Epithelial cell of esophagus (primary cell): ENCODE results near the gene INSM1.
"Not testable (repeated sequence)": the region's sequence is repeated elsewhere in the genome, so short reads cannot be mapped to it uniquely, and the experiment has no call there.

ENCODE experiments used
- DNase-seq: peaks from one replicate; pipeline ENCODE4 v3.0.0; 2010; ENCODE audit warnings: low read depth
- H3K4me3 ChIP-seq: 2 replicates; pipeline ENCODE4 v1.5.1; 2011; ENCODE audit warnings: mild to moderate bottlenecking, low read length, control low read depth
- CTCF ChIP-seq: IDR thresholded peaks from 2 replicates; pipeline ENCODE4 v1.5.1; 2011; ENCODE audit warnings: low read depth, mild to moderate bottlenecking, low read length, control low read depth, inconsistent platforms; ENCODE audit not compliant: insufficient read depth; ENCODE audit errors: missing control alignments

Gene INSM1

GRCh38 chr20:20341371-20341770, 26.5 kb upstream of the INSM1 start:
- TF ChIP-seq CTCF: no peak
- H3K4me3 ChIP-seq: no peak overlapping the region
- DNase-seq: no peak

GRCh38 chr20:20342066-20342465, 25.8 kb upstream of the INSM1 start:
- no peak overlapping the region for H3K4me3 ChIP-seq
- TF ChIP-seq CTCF: no peak
- DNase-seq: no peak

- no peak overlapping the region for H3K4me3 ChIP-seq
- no peak for DNase-seq
- TF ChIP-seq CTCF: no peak
Measured at GRCh38 chr20:20343932-20344331, 24.0 kb upstream of the INSM1 start.

- no peak for TF ChIP-seq CTCF
- H3K4me3 ChIP-seq: no peak overlapping the region
- no peak for DNase-seq
Measured at GRCh38 chr20:20344476-20344875, 23.4 kb upstream of the INSM1 start.

GRCh38 chr20:20353576-20353975, 14.3 kb upstream of the INSM1 start:
- no peak overlapping the region for H3K4me3 ChIP-seq
- DNase-seq: no peak
- TF ChIP-seq CTCF: no peak

GRCh38 chr20:20355503-20355902, 12.4 kb upstream of the INSM1 start:
- DNase-seq, H3K4me3 ChIP-seq: not testable (repeated sequence)

GRCh38 chr20:20358801-20359200, 9.1 kb upstream of the INSM1 start:
- no peak overlapping the region for H3K4me3 ChIP-seq
- no peak for DNase-seq
- TF ChIP-seq CTCF: no peak

- DNase-seq: no peak
- no peak for TF ChIP-seq CTCF
- no peak overlapping the region for H3K4me3 ChIP-seq
Measured at GRCh38 chr20:20359628-20360027, 8.3 kb upstream of the INSM1 start.
